HUES6 (cell line): ENCODE results near the gene OPTN.

Experiments used
- H3K27ac ChIP-seq: 2 replicates; pipeline ENCODE4 v1.7.0; 2013; ENCODE audit warnings: low read depth, mild to moderate bottlenecking, low read length, inconsistent platforms
- H3K27me3 ChIP-seq: 2 replicates; pipeline ENCODE4 v1.6.1; 2013; ENCODE audit warnings: low read length; ENCODE audit not compliant: control insufficient read depth, insufficient read depth
- H3K36me3 ChIP-seq: 2 replicates; pipeline ENCODE4 v1.6.1; 2013; ENCODE audit warnings: low read length; ENCODE audit not compliant: control insufficient read depth, insufficient read depth
- H3K4me1 ChIP-seq: 2 replicates; pipeline ENCODE4 v1.6.1; 2013; ENCODE audit warnings: low read length; ENCODE audit not compliant: control insufficient read depth, insufficient read depth
- H3K4me3 ChIP-seq: 2 replicates; pipeline ENCODE4 v1.5.1; 2013; ENCODE audit warnings: low read depth, low read length
- H3K9ac ChIP-seq: one replicate; pipeline ENCODE4 v1.6.1; 2013; ENCODE audit warnings: mild to moderate bottlenecking, low read length
- H3K9me3 ChIP-seq: 2 replicates; pipeline ENCODE4 v1.6.1; 2013; ENCODE audit warnings: low read depth, low read length; ENCODE audit not compliant: control insufficient read depth, insufficient read depth

The OPTN gene

DNA sequence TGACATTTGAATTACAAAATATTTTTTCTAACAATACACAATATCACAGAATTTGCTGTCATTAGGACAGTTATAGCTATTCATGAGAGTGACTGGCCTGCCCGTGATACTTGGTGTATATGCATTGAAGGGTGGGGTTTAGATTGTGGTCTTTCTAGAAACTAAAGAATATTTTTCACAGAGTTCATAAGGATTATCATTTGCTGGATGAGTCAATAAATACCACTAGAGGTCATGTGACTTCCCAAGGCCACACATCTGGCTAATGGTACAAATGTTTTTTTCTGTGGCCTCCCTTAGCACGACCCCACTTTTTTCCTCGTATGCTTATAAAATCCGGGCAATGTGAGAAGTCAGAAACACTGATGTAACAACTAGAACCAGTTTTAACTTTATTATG lies 5.2 kb downstream of the OPTN start:
- Histone ChIP-seq H3K27me3 (peaks cover 6% of the 10 kb centered on the region), H3K9ac (no peak overlapping the region), H3K4me3 (no peak overlapping the region), H3K9me3 (no peaks in the 10 kb centered on the region), H3K27ac (no peak overlapping the region), H3K4me1 (peaks cover 7% of the 10 kb centered on the region), H3K36me3 (peaks cover 2% of the 10 kb centered on the region; the same call in 1 of the 2 replicates)

DNA sequence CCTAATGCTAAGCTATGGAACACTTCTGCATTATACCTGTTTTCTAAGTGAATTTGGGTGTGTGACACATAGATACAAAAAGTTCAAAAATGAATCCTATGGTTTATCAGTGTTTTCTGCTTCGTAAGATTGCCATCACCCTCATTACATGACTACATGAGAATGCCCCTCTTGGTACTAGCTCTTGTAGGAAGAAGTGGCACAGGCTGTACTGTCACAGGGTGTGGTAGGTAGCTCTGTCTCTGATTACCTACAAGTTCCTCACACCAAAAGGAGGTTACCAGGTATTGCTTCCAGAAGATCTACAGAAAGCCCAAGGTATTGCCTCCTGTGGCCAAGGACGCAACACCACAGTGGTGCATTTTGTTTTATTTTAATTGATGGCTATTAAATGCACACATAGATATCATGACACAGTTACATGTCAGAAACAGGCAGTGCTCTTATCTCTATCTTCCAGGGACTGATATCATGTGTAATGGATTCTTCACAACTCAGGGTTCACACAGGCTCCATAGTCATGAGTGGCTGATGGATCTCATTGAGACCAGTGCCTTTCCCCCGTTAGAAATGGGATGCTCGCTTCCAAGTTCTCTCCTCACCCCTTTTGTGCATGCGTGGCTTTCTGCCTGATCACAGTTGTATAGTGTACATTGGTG lies 6.6 kb downstream of the OPTN start:
- Histone ChIP-seq H3K9me3 (no peaks in the 10 kb centered on the region), H3K9ac (no peak overlapping the region), H3K4me1 (no peaks in the 10 kb centered on the region)

DNA sequence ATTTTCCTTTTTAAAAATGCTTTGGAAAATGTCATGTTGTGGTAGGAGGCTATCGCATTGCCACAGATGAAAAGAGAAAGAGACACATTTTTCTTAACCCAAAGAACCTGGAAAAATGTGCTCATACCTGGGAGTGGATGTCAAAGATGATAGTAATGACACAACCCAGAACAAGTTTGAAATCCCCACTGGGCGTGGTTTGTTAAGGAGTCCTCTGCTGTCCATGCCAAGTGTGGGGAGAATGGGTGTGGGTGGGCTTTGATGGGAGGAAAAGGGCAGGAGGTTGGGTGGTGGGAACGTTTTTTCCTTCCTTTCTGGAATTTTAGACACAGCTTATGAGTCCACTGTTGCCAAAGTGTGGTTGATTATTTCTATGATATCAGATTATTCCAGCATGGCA lies 10.9 kb downstream of the OPTN start:
- H3K4me3 ChIP-seq = no peak overlapping the region
- H3K27ac ChIP-seq = no peak overlapping the region
- no peaks in the 10 kb centered on the region for H3K9me3 ChIP-seq
- H3K4me1 ChIP-seq = peaks cover 2% of the 10 kb centered on the region; the same call in 1 of the 2 replicates
- no peaks in the 10 kb centered on the region for H3K27me3 ChIP-seq
- H3K9ac ChIP-seq = no peak overlapping the region
- peaks cover 18% of the 10 kb centered on the region for H3K36me3 ChIP-seq

More for the DNA sequence above, 6.6 kb downstream of the OPTN start:
- Histone ChIP-seq H3K27ac (no peak overlapping the region), H3K36me3 (peaks cover 7% of the 10 kb centered on the region), H3K27me3 (no peaks in the 10 kb centered on the region), H3K4me3 (no peak overlapping the region)

DNA sequence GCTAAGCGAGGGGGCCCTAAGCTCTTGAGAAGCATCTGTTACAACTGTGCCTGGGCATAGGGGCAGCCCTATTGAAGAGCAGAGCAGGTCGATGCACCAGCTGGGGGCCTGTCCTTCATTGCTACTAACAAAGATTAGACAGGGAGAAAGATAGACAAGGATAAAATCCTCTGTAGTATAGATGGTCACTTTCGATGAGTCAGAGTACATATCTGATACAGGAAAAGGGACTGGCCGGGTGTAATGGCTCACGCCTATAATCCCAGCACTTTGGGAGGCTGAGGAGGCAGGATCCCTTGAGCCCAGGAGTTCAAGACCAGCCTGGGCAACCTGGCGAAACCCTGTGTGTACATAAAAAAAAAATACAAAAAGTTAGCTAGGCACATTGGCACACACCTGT lies 13.6 kb downstream of the OPTN start:
- Histone ChIP-seq H3K9me3 (no peaks in the 10 kb centered on the region), H3K9ac (no peak overlapping the region), H3K4me1 (peaks cover 2% of the 10 kb centered on the region; the same call in 1 of the 2 replicates), H3K27me3 (no peaks in the 10 kb centered on the region), H3K27ac (no peak overlapping the region), H3K4me3 (no peak overlapping the region), H3K36me3 (peaks cover 31% of the 10 kb centered on the region)

DNA sequence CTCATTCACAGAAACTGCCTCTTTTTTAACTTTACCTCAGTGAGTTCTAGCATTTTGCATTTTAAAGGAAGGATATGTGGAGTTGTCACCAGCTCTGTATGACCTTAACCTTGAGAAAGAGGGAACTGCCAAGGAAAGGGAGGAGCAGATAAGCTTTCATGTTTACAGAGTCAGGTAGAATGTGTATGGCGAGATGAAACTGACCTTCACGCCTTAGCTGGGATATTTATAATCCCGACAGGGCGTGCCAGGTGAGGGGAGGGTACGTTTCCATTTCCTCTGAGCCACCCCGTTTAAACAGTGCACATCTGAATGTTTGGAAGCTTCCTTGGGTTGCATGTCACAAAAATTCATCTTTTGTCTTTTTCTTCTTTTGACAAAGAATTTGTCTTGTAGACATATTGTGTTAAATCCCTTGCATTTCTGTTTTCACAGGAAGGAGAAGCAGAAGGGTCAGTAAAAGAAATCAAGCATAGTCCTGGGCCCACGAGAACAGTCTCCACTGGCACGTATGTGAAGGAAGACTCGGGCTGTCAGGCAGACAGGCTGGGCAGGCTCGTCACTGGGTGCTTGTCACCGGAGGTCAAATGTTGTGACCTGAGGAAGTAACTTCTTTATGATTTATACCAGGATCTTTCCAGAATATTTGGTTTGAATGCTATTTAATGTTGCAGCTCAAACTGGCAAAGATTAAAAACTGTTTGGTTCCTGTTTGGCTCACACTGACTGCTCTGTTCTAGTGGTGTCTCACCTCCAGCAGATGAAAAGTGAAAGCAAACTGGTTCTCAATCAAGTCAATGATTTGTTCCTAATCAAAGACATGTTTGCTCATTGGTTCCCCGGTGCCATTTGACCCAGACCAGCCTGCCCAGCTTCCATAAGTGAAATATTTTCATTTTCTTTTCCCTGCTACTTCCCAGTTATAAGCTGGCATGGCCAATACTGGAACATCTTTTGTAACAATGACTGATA lies 16.2 kb downstream of the OPTN start:
- Histone ChIP-seq H3K36me3 (peaks cover 36% of the 10 kb centered on the region), H3K4me1 (peaks cover 2% of the 10 kb centered on the region; the same call in 1 of the 2 replicates), H3K27me3 (no peaks in the 10 kb centered on the region), H3K9ac (no peak overlapping the region), H3K4me3 (no peak overlapping the region), H3K27ac (no peak overlapping the region), H3K9me3 (no peaks in the 10 kb centered on the region)

DNA sequence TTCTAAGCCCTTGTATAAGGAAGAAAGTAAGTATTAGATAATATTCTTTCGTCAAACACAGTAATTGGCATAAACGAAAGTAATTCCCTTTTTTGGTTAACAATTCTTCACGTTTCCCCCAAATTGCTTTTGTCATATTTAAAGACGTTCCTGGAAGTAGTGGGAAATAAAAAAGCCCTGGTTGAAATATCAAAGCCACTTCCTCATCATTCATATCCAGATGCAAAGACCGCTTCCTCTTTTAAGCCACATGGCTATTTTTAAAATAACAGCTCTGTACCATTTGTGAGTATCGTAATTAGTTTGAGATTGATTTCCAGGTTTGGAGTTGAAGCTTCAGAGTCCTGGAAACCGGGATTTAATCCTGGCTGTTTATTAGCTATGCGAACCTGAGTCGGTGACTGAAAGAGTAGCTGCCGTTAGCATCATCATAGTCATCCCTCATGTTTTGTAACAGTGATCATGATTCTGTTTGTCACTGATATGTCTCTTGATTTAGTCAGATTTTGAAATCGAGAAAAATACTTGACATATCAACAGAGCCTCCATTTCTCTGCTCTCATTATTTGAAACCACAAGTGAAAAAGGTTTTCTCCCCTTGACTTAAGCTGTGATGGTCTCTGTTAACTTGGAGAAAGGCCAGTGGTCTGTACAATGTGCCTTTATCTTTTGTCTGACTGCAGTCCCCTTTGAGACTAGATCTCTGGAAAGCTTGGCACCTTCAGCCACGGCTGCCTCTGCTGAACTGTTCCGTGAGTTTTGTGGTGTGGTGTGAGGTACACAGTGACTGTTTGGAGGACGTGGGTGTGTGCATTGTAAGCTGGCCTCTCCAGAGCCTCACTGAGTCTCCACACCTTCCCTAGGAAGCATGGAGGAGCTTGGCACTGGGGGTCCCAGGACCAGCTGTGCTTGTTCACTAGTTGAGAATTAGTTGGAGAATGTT lies 18.1 kb downstream of the OPTN start:
- H3K36me3 ChIP-seq = peaks cover 44% of the 10 kb centered on the region

DNA sequence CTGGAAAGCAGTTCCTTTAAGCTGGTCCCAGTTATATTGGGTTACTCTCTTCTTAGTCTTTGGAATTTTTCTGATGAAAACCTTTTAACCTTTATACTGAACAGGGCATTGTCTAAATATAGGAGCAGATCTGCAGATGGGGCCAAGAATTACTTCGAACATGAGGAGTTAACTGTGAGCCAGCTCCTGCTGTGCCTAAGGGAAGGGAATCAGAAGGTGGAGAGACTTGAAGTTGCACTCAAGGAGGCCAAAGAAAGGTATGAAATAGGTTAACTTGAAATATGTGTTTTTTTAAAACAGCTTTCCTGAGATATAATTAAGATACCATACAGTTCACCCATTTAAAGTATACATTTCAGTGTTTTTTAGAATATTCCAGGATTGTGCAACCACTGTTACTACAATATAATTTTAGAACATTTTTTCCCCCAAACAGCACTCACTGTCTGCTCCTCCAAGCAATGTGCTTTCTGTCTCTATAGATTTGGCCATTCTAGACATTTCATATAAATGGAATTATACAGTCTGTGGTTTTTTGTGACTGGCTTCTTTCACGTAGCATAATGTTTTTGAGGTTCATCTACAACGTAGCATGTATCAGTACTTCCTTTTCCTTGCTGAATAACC lies 18.9 kb downstream of the OPTN start:
- Histone ChIP-seq H3K36me3 (peaks cover 47% of the 10 kb centered on the region), H3K27ac (no peak overlapping the region), H3K9me3 (no peaks in the 10 kb centered on the region), H3K4me1 (peaks cover 2% of the 10 kb centered on the region; the same call in 1 of the 2 replicates), H3K27me3 (no peaks in the 10 kb centered on the region), H3K4me3 (no peak overlapping the region), H3K9ac (no peak overlapping the region)

More for the DNA sequence above, 18.1 kb downstream of the OPTN start:
- Histone ChIP-seq H3K27me3 (no peaks in the 10 kb centered on the region), H3K4me3 (no peak overlapping the region), H3K9me3 (no peaks in the 10 kb centered on the region), H3K9ac (no peak overlapping the region), H3K27ac (no peak overlapping the region), H3K4me1 (peaks cover 2% of the 10 kb centered on the region; the same call in 1 of the 2 replicates)

DNA sequence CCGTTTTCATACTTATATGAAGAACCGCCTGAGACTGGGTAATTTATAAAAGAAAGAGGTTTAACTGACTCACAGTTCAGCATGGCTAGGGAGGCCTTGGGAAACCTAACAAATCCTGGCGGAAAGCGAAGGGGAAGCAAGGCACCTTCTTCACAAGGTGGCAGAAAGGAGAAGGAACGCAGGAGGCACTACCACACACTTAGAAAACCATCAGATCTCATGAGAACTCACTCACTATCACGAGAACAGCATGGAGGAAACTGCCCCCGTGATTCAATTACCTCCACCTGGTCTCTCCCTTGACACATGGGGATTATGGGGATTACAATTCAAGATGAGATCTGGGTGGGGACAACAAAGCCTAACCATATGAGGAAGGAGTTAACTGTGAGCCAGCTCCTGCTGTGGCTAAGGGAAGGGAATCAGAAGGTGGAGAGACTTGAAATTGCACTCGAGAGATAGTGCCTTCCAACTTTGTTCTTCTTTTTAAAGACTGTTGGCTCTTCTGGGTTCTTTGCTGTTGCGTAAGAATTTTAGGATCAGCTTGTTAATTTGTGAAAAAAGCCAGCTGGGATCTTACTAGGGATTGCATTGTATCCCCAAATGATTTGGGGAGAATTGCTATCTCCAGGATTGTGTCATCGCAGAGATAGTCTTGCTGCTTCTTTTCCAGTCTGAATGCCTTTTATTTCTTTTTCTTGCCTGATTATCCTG lies 21.0 kb downstream of the OPTN start:
- Histone ChIP-seq H3K4me1 (no peaks in the 10 kb centered on the region; the same call in 1 of the 2 replicates), H3K9ac (no peak overlapping the region), H3K36me3 (peaks cover 55% of the 10 kb centered on the region), H3K9me3 (no peaks in the 10 kb centered on the region), H3K4me3 (no peak overlapping the region), H3K27me3 (no peaks in the 10 kb centered on the region), H3K27ac (no peak overlapping the region)

DNA sequence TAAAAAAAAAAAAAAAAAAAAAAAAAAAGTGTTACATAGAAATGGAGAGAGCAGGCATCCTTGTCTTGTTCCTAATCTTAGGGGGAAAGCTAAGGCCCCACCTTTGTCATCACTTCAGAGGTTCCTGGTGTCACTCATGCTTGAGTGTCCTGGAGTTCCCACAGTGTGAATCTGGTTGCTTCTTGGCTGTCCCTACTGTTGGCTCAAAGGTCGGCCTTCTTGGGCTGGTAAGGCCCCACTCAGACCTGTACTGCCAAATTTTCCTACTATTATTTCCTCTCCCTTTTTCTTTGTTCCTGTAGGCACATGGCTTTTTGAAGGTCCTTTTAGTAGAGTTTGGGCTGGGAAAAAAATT lies 21.5 kb downstream of the OPTN start:
- Histone ChIP-seq H3K36me3 (peaks cover 53% of the 10 kb centered on the region), H3K27ac (no peak overlapping the region), H3K4me3 (no peak overlapping the region)

DNA sequence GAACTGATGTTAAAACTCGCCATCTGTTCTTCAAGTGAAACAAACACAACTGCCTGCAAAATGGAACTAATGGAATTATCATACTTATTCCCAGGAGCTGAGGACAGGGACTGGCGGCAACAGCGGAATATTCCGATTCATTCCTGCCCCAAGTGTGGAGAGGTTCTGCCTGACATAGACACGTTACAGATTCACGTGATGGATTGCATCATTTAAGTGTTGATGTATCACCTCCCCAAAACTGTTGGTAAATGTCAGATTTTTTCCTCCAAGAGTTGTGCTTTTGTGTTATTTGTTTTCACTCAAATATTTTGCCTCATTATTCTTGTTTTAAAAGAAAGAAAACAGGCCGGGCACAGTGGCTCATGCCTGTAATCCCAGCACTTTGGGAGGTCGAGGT lies 36.7 kb downstream of the OPTN start:
- H3K27ac ChIP-seq = no peak overlapping the region
- H3K4me1 ChIP-seq = peaks cover 5% of the 10 kb centered on the region; the same call in 1 of the 2 replicates
- H3K4me3 ChIP-seq = no peak overlapping the region
- no peaks in the 10 kb centered on the region for H3K9me3 ChIP-seq
- peaks cover 35% of the 10 kb centered on the region for H3K36me3 ChIP-seq
- no peaks in the 10 kb centered on the region for H3K27me3 ChIP-seq
- no peak overlapping the region for H3K9ac ChIP-seq

More for the DNA sequence above, 21.5 kb downstream of the OPTN start:
- H3K27me3 ChIP-seq = no peaks in the 10 kb centered on the region
- H3K9ac ChIP-seq = no peak overlapping the region
- no peaks in the 10 kb centered on the region for H3K4me1 ChIP-seq
- H3K9me3 ChIP-seq = no peaks in the 10 kb centered on the region
